ENCODE measurements around the gene AIRE.

GRCh38 chr21:44253832-44254710 lies 31.6 kb upstream of the AIRE start:
- TF ChIP-seq CTCF (IDR thresholded peaks at IDR 0.05) (no peak), POLR2AphosphoS5 (IDR thresholded peaks at IDR 0.05) (no peak)
